ENCODE measurements around the gene NR2F2.
A peak's percentile ranks its signal among the peaks of the same experiment; 100 is the strongest.

NR2F2 gene

GRCh38 chr15:96333131-96334016 lies 2.9 kb downstream of the NR2F2 start:
- peak; percentile 33 for DNase-seq

- no peak for DNase-seq
Measured at GRCh38 chr15:96334017-96334704, 3.7 kb downstream of the NR2F2 start.

GRCh38 chr15:96334705-96335410 lies 4.4 kb downstream of the NR2F2 start:
- DNase-seq: no peak

- no peak for DNase-seq
Measured at GRCh38 chr15:96335411-96336024, 5.0 kb downstream of the NR2F2 start.

- DNase-seq: no peak
Measured at GRCh38 chr15:96336108-96336595, 5.7 kb downstream of the NR2F2 start.

- DNase-seq: no peak
Measured at GRCh38 chr15:96336596-96337364, 6.3 kb downstream of the NR2F2 start.

GRCh38 chr15:96337365-96338023 lies 7.0 kb downstream of the NR2F2 start:
- no peak for DNase-seq

GRCh38 chr15:96338074-96338765 lies 7.7 kb downstream of the NR2F2 start:
- no peak for DNase-seq

- DNase-seq: no peak
Measured at GRCh38 chr15:96338766-96339618, 8.5 kb downstream of the NR2F2 start.

GRCh38 chr15:96339619-96340347 lies 9.3 kb downstream of the NR2F2 start:
- DNase-seq: no peak

- no peak for DNase-seq
Measured at GRCh38 chr15:96340348-96340597, 9.8 kb downstream of the NR2F2 start.

- DNase-seq: peak; percentile 50
Measured at GRCh38 chr15:96340598-96341512, 10.4 kb downstream of the NR2F2 start.

GRCh38 chr15:96341513-96342405 lies 11.3 kb downstream of the NR2F2 start:
- DNase-seq: no peak

- DNase-seq: no peak
Measured at GRCh38 chr15:96342406-96343112, 12.1 kb downstream of the NR2F2 start.

- DNase-seq: no peak
Measured at GRCh38 chr15:96343113-96344059, 12.9 kb downstream of the NR2F2 start.

Data from NCI-H1092 treated with DMSO at 0.1 percent for 48 hours (cell line).